Muscle of leg (tissue), 11 donors: ENCODE results near the gene STK10. TPM values are rescaled to one million over a fixed set of nuclear protein-coding genes. Genes with fewer than 3 reads are reported as not detected.
"Not testable (repeated sequence)": the region's sequence is repeated elsewhere in the genome, so short reads cannot be mapped to it uniquely, and the experiment has no call there.

ENCODE experiments used
- DNase-seq: peaks from one replicate; pipeline ENCODE4 v3.0.0; 2013
- H3K27ac ChIP-seq: one replicate; pipeline ENCODE4 v1.5.1; 2013; ENCODE audit warnings: mild to moderate bottlenecking, low read length, control low read depth
- H3K27me3 ChIP-seq: one replicate; pipeline ENCODE4 v1.6.1; 2013; ENCODE audit warnings: low read length; ENCODE audit not compliant: control insufficient read depth, insufficient read depth
- H3K36me3 ChIP-seq: one replicate; pipeline ENCODE4 v1.6.1; 2013; ENCODE audit warnings: low read length; ENCODE audit not compliant: control insufficient read depth, insufficient read depth
- H3K4me1 ChIP-seq: one replicate; pipeline ENCODE4 v1.6.1; 2013; ENCODE audit warnings: low read length; ENCODE audit not compliant: control insufficient read depth, insufficient read depth
- H3K4me3 ChIP-seq: one replicate; pipeline ENCODE4 v1.5.1; 2013; ENCODE audit warnings: low read length, control low read depth
- H3K9me3 ChIP-seq: replicated peaks from 2 replicates; pipeline ENCODE4 v1.6.1; 2013; ENCODE audit warnings: low read depth, low read length; ENCODE audit not compliant: control insufficient read depth
- WGBS: methylation state at CpG from one replicate; pipeline ENCODE4 v1.1.5; 2013; ENCODE audit warnings: missing lambda C conversion rate; ENCODE audit not compliant: insufficient coverage; 5-methylcytosine and 5-hydroxymethylcytosine counted together
- polyA plus RNA-seq, 8 donors: library from polyadenylated mRNA; unstranded; fragments of 120-200 nt; gene quantifications; one replicate each; pipeline versions ENCODE4 v1.2.1 to v1.2.3, GENCODE V29; 2013; ENCODE audit warnings: inconsistent platforms in 1 of 8, low replicate concordance in 1 of 8; ENCODE audit not compliant: insufficient read length in 8 of 8, insufficient read depth in 1 of 8
- total RNA-seq: library from RNA; stranded (reverse); fragments of 120-200 nt; gene quantifications from one replicate; pipeline ENCODE4 v1.2.4, GENCODE V29; 2013

Gene STK10
- total and polyA plus RNA-seq, 9 donors: 12.5 to 21.9 (median 18.8) TPM

- Histone ChIP-seq H3K36me3 (peaks cover 27% of the 10 kb centered on the region), H3K27me3 (no peaks in the 10 kb centered on the region), H3K4me3 (no peak overlapping the region), H3K27ac (no peak overlapping the region), H3K9me3 (no peaks in the 10 kb centered on the region), H3K4me1 (peaks cover 2% of the 10 kb centered on the region)
- DNase-seq: no peak
- 97% methylated on average over 3 of the region's 3 CpGs for WGBS
Measured at GRCh38 chr5:172153695-172154094, 34.3 kb downstream of the STK10 start.

GRCh38 chr5:172151661-172152210 lies 36.3 kb downstream of the STK10 start:
- Histone ChIP-seq H3K4me1 (peaks cover 8% of the 10 kb centered on the region), H3K27me3 (no peaks in the 10 kb centered on the region), H3K27ac (no peak overlapping the region), H3K36me3 (peaks cover 27% of the 10 kb centered on the region), H3K9me3 (no peaks in the 10 kb centered on the region), H3K4me3 (no peak overlapping the region)
- WGBS: 84% methylated on average over 9 of the region's 10 CpGs
- DNase-seq: no peak

DNA sequence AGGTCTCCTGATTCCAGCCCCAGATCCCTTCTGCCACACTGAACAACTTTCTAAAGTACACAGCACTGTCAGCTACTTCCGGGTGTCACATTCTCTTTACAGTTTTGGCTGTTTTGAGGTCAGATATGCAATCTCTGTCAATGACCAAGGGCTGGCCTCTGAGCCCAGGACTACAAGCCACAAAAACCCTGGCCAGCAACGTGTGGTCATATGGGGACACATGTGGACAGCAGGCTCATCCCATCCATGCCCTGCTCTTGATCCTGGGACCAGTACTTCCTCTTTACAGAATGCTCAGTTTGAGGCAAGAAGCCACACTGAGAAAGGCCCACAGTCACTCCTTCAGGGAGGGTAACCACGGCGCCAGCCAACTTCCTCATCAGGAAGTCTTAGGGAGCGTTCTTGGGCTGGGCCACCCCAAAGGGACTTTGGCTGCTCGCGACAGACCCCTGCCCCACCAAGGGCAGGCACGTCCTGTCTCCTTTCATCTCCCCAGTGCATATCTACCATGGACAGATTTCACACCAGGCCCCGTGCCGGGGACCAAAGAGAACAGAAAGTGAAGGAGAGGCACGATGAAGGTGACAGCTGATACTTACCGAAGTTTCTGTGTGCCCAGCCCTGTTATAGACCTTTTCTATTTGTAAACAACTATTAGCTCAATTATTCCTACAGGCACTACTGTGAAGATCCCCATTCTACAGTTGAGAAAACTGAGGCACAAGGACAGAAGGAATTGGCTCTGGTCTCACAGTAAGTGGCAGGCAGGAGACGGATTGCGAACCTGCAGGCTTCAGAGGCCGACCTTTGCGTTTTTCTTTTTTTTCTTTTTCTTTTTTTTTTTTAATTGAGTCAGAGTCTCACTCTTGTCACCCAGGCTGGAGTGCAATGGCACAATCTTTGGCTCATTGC lies 37.3 kb downstream of the STK10 start:
- Histone ChIP-seq H3K4me3 (no peak overlapping the region), H3K27me3 (no peaks in the 10 kb centered on the region), H3K36me3 (peaks cover 18% of the 10 kb centered on the region), H3K9me3 (no peaks in the 10 kb centered on the region), H3K27ac (no peak overlapping the region), H3K4me1 (peaks cover 15% of the 10 kb centered on the region)
- WGBS: 79% methylated on average over 16 of the region's 16 CpGs
- peak; percentile 65 for DNase-seq

DNA sequence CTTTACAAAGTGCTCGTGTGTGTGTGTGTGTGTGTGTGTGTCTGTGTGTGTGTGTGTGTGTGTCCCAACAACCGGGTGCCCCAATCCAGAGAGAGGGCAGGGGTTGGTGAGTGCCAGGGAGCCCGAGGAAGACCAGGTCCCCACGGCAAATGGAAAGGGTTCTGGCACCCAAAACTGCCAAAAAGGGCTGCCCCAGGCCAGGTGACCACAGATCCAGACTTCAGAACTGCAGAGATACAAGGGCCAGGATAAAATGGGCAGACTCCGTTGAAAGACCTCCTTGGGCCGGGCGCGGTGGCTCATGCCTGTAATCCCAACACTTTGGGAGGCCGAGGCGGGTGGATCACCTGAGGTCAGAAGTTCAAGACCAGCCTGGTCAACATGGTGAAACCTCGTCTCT lies 38.5 kb downstream of the STK10 start:
- peaks cover 26% of the 10 kb centered on the region for H3K4me1 ChIP-seq
- 78% methylated on average over 4 of the region's 11 CpGs for WGBS

DNA sequence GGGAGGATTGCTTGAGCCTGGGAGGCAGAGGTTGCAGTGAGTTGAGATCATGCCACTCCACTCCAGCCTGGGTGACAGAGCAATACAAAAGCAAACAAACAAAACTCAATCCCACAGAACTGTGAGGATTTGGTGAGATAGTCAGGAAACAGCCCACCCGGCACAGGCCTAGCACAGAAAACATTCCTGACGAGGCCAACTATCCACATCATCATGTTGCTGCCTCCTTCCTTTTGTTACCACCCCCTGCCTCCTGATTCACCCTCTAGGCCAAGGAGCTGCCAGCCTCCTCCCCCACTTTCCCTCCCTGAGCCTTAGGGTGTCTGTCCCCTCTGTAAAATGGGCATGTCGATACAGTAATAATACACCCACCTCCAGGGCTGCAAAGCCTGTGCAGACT lies 39.0 kb downstream of the STK10 start:
- H3K36me3 ChIP-seq: peaks cover 12% of the 10 kb centered on the region
- DNase-seq: no peak

More for the DNA sequence above, 38.5 kb downstream of the STK10 start:
- not testable (repeated sequence) for H3K4me3 ChIP-seq, H3K27me3 ChIP-seq, DNase-seq, H3K9me3 ChIP-seq, H3K27ac ChIP-seq
- peaks cover 17% of the 10 kb centered on the region for H3K36me3 ChIP-seq

GRCh38 chr5:172148381-172148780 lies 39.6 kb downstream of the STK10 start:
- H3K27me3 ChIP-seq: no peaks in the 10 kb centered on the region
- peaks cover 33% of the 10 kb centered on the region for H3K4me1 ChIP-seq
- H3K36me3 ChIP-seq: peaks cover 6% of the 10 kb centered on the region
- WGBS: 79% methylated on average over 4 of the region's 9 CpGs
- H3K9me3 ChIP-seq: no peaks in the 10 kb centered on the region
- H3K27ac ChIP-seq: no peak overlapping the region
- DNase-seq: no peak
- H3K4me3 ChIP-seq: no peak overlapping the region

More for the DNA sequence above, 39.0 kb downstream of the STK10 start:
- 100% methylated on average over 1 of the region's 3 CpGs for WGBS
- H3K27me3 ChIP-seq: no peaks in the 10 kb centered on the region
- no peak overlapping the region for H3K4me3 ChIP-seq
- H3K4me1 ChIP-seq: peaks cover 30% of the 10 kb centered on the region
- no peaks in the 10 kb centered on the region for H3K9me3 ChIP-seq
- no peak overlapping the region for H3K27ac ChIP-seq

GRCh38 chr5:172147857-172148256 lies 40.2 kb downstream of the STK10 start:
- no peak overlapping the region for H3K4me3 ChIP-seq
- H3K9me3 ChIP-seq: no peaks in the 10 kb centered on the region
- H3K27me3 ChIP-seq: no peaks in the 10 kb centered on the region
- no peak overlapping the region for H3K27ac ChIP-seq
- WGBS: 68% methylated on average over 6 of the region's 10 CpGs
- H3K36me3 ChIP-seq: peaks cover 5% of the 10 kb centered on the region
- DNase-seq: no peak
- peaks cover 33% of the 10 kb centered on the region for H3K4me1 ChIP-seq

DNA sequence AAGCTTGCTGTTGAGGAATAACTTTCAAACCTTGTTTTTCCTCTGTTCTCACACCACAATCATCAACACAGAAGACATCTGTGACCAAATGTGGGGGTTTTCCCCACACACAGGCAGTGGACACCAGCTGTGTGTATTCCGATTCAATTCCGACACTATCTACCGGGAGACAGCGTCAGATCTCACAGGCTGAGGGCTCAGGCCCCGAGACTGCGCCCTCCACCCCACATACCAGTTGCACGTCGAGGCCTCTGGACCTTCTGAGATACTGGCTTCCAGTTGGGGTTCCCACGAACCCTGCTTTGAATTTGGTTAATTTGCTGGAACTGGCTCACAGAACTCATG lies 41.3 kb downstream of the STK10 start:
- DNase-seq: no peak
- no peak overlapping the region for H3K4me3 ChIP-seq
- peaks cover 39% of the 10 kb centered on the region for H3K4me1 ChIP-seq
- H3K36me3 ChIP-seq: peaks cover 5% of the 10 kb centered on the region
- 95% methylated on average over 4 of the region's 9 CpGs for WGBS
- H3K9me3 ChIP-seq: no peaks in the 10 kb centered on the region
- H3K27ac ChIP-seq: no peak overlapping the region
- H3K27me3 ChIP-seq: no peaks in the 10 kb centered on the region

DNA sequence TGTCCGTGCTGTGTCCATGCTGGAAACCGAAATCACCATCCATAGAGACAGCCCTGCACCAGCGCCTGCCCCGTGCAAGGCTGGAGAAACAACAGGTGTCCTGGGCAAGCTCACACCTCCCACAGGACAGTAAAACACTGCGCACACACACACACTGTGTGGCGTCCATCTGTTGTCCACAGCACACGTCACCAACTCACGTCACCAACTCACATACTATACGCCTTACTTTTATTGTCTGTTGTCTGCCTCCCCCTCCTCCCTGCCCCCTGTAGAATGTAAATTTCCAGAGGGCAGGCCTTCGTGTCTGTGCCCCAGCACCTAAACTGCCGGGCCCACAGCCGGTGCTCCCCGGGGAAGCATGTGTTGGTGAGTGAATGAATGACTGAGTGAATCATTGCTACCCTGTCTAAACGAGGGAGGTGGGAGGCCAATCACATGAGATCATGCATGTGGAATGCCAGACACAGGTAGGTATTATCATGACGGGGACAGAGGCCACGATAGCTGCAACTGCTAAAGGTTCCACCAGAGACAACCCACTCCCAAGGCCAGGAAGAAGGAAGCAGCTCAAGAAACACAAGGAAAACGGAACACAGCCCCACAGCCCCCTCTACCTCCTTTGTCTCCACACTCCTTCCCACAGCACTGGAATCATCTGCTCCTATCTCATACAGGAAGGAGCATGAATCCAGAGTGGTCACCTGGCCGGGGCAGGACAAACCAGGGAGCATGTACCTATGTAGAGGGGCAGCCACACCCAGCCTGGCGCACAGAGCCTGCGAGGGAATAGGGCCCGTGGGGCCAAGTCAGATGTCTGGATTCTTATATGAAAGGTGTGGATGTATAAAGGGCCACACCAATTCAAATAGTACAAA lies 41.9 kb downstream of the STK10 start:
- 70% methylated on average over 11 of the region's 21 CpGs for WGBS
- Histone ChIP-seq H3K4me1 (peaks cover 42% of the 10 kb centered on the region), H3K9me3 (no peaks in the 10 kb centered on the region), H3K27me3 (no peaks in the 10 kb centered on the region), H3K4me3 (no peak overlapping the region), H3K27ac (no peak overlapping the region), H3K36me3 (peaks cover 5% of the 10 kb centered on the region)
- peak; percentile 60 for DNase-seq
